Gastroesophageal sphincter (tissue), 3 donors: ENCODE data around the gene FGFRL1.

Source experiments
- CTCF ChIP-seq, 4 experiments: fragments of 200-600 bp in 2 of 4; fragments of 450-650 bp in 2 of 4; sonication (generic) in 1 of 4; IDR thresholded peaks; one replicate each; pipeline ENCODE4 v1.5.1; 2017 to 2019; ENCODE audit warnings: antibody characterized with exemption in 4 of 4, mild to moderate bottlenecking in 2 of 4, moderate library complexity in 2 of 4
- POLR2A ChIP-seq, 2 donors: fragments of 450-650 bp; IDR thresholded peaks; one replicate each; pipeline ENCODE4 v1.6.1; 2017; ENCODE audit warnings: antibody characterized with exemption in 2 of 2, mild to moderate bottlenecking in 2 of 2, moderate library complexity in 1 of 2
- POLR2AphosphoS5 ChIP-seq: sonication (generic); formaldehyde crosslinking; IDR thresholded peaks from one replicate; pipeline ENCODE4 v1.6.1; 2017; ENCODE audit warnings: antibody characterized with exemption

- TF ChIP-seq CTCF (IDR thresholded peaks at IDR 0.05) (no peak), POLR2AphosphoS5 (no peak), POLR2A (IDR thresholded peaks at IDR 0.05) (no peak)
These were observed 16.5 kb downstream of the FGFRL1 start for GRCh38 chr4:1027915-1028238.
